Ishikawa (cell line): ENCODE results near the gene AGBL5.

Experiments
- FOXM1 ChIP-seq: IDR thresholded peaks from 2 replicates; pipeline ENCODE4 v1.6.1; 2012; ENCODE audit warnings: low read depth, borderline replicate concordance
- TCF12 ChIP-seq: IDR thresholded peaks from 2 replicates; pipeline ENCODE4 v1.6.1; 2012; ENCODE audit warnings: low read depth
- TEAD4 ChIP-seq: IDR thresholded peaks from 2 replicates; pipeline ENCODE4 v1.6.1; 2012

- TF ChIP-seq FOXM1 (no peak), TEAD4 (no peak), TCF12 (no peak)
Measured at GRCh38 chr2:27108221-27108620, 56.8 kb downstream of the AGBL5 start.
